ENCODE measurements around the gene FOXN3.

The FOXN3 gene

GRCh38 chr14:89289477-89289876 is 127.6 kb downstream of the FOXN3 start:
- DNase-seq, result no peak
- H3K9me3 ChIP-seq (ENCODE audit: control extremely low read depth in 1 of 5, control insufficient read depth in 4 of 5, insufficient read depth in 2 of 5, low read depth in 1 of 5, low read length in 4 of 5), result no peaks in the 10 kb centered on the region
- CTCF ChIA-PET, result no interaction called here
- peaks cover 2 to 18% (median 13%) of the 10 kb centered on the region in 4 experiments for H3K36me3 ChIP-seq (ENCODE audit: control insufficient read depth in 4 of 4, insufficient read depth in 4 of 4, low read length in 3 of 4)
- no peak overlapping the region for H3K27ac ChIP-seq (ENCODE audit: insufficient read depth in 1 of 2, low read depth in 1 of 2, low read length in 2 of 2, poor library complexity in 1 of 2, severe bottlenecking in 2 of 2)
- peaks cover 0 to 8% (median 3%) of the 10 kb centered on the region in 4 experiments for H3K4me1 ChIP-seq (ENCODE audit: control extremely low read depth in 1 of 4, control insufficient read depth in 4 of 4, insufficient read depth in 4 of 4, low read length in 3 of 4)
- no peaks in the 10 kb centered on the region for H3K27me3 ChIP-seq (replicated peaks in 2 of 5; ENCODE audit: control insufficient read depth in 4 of 5, insufficient read depth in 5 of 5, low read length in 4 of 5)
- POLR2A ChIA-PET, result no interaction called here
- no peak overlapping the region for H3K4me3 ChIP-seq (ENCODE audit: control insufficient read depth in 1 of 7, extremely low read depth in 1 of 7, insufficient read depth in 4 of 7, low read depth in 2 of 7, low read length in 6 of 7)
- 60% methylated on average over 3 of the region's 5 CpGs for WGBS (ENCODE audit: insufficient coverage)

- no peaks in the 10 kb centered on the region for H3K27me3 ChIP-seq (replicated peaks in 2 of 5; ENCODE audit: control insufficient read depth in 4 of 5, insufficient read depth in 5 of 5, low read length in 4 of 5)
- H3K9me3 ChIP-seq (ENCODE audit: control extremely low read depth in 1 of 5, control insufficient read depth in 4 of 5, insufficient read depth in 2 of 5, low read depth in 1 of 5, low read length in 4 of 5), result no peaks in the 10 kb centered on the region
- no peak overlapping the region for H3K4me3 ChIP-seq (ENCODE audit: control insufficient read depth in 1 of 7, extremely low read depth in 1 of 7, insufficient read depth in 4 of 7, low read depth in 2 of 7, low read length in 6 of 7)
- CTCF ChIA-PET, result no interaction called here
- peaks cover 0 to 18% (median 11%) of the 10 kb centered on the region in 4 experiments for H3K36me3 ChIP-seq (ENCODE audit: control insufficient read depth in 4 of 4, insufficient read depth in 4 of 4, low read length in 3 of 4)
- H3K4me1 ChIP-seq (ENCODE audit: control extremely low read depth in 1 of 4, control insufficient read depth in 4 of 4, insufficient read depth in 4 of 4, low read length in 3 of 4), result peaks cover 0 to 3% (median 3%) of the 10 kb centered on the region in 4 experiments
- H3K27ac ChIP-seq (ENCODE audit: insufficient read depth in 1 of 2, low read depth in 1 of 2, low read length in 2 of 2, poor library complexity in 1 of 2, severe bottlenecking in 2 of 2), result no peak overlapping the region
- no peak for DNase-seq
- POLR2A ChIA-PET, result no interaction called here
- WGBS (ENCODE audit: insufficient coverage), result 90% methylated on average over 2 of the region's 3 CpGs
Observed at GRCh38 chr14:89288114-89288513, 128.9 kb downstream of the FOXN3 start.

GRCh38 chr14:89284333-89285058 is 132.5 kb downstream of the FOXN3 start:
- Histone ChIP-seq H3K9me3 (ENCODE audit: control extremely low read depth in 1 of 5, control insufficient read depth in 4 of 5, insufficient read depth in 2 of 5, low read depth in 1 of 5, low read length in 4 of 5) (no peaks in the 10 kb centered on the region), H3K27ac (ENCODE audit: insufficient read depth in 1 of 2, low read depth in 1 of 2, low read length in 2 of 2, poor library complexity in 1 of 2, severe bottlenecking in 2 of 2) (no peak overlapping the region), H3K27me3 (replicated peaks in 2 of 5; ENCODE audit: control insufficient read depth in 4 of 5, insufficient read depth in 5 of 5, low read length in 4 of 5) (no peaks in the 10 kb centered on the region), H3K36me3 (ENCODE audit: control insufficient read depth in 4 of 4, insufficient read depth in 4 of 4, low read length in 3 of 4) (peaks cover 2 to 19% (median 8%) of the 10 kb centered on the region in 4 experiments), H3K4me1 (ENCODE audit: control extremely low read depth in 1 of 4, control insufficient read depth in 4 of 4, insufficient read depth in 4 of 4, low read length in 3 of 4) (peaks cover 0 to 3% (median 1%) of the 10 kb centered on the region in 4 experiments), H3K4me3 (ENCODE audit: control insufficient read depth in 1 of 7, extremely low read depth in 1 of 7, insufficient read depth in 4 of 7, low read depth in 2 of 7, low read length in 6 of 7) (no peak overlapping the region)
- DNase-seq, result no peak
- ChIA-PET POLR2A (interaction anchor here (0.7 kb wide), 1 partner anchor 10 kb away, joined by 3 read pairs; no protein-coding TSS in a partner anchor), CTCF (no interaction called here)
- WGBS (ENCODE audit: insufficient coverage), result 96% methylated on average over 11 of the region's 13 CpGs

GRCh38 chr14:89283327-89284060 is 133.5 kb downstream of the FOXN3 start:
- Histone ChIP-seq H3K27ac (ENCODE audit: insufficient read depth in 1 of 2, low read depth in 1 of 2, low read length in 2 of 2, poor library complexity in 1 of 2, severe bottlenecking in 2 of 2) (no peak overlapping the region), H3K4me3 (ENCODE audit: control insufficient read depth in 1 of 7, extremely low read depth in 1 of 7, insufficient read depth in 4 of 7, low read depth in 2 of 7, low read length in 6 of 7) (no peak overlapping the region), H3K27me3 (replicated peaks in 2 of 5; ENCODE audit: control insufficient read depth in 4 of 5, insufficient read depth in 5 of 5, low read length in 4 of 5) (no peaks in the 10 kb centered on the region), H3K4me1 (ENCODE audit: control extremely low read depth in 1 of 4, control insufficient read depth in 4 of 4, insufficient read depth in 4 of 4, low read length in 3 of 4) (peaks cover 0 to 3% (median 1%) of the 10 kb centered on the region in 4 experiments), H3K9me3 (ENCODE audit: control extremely low read depth in 1 of 5, control insufficient read depth in 4 of 5, insufficient read depth in 2 of 5, low read depth in 1 of 5, low read length in 4 of 5) (no peaks in the 10 kb centered on the region), H3K36me3 (ENCODE audit: control insufficient read depth in 4 of 4, insufficient read depth in 4 of 4, low read length in 3 of 4) (peaks cover 2 to 19% (median 8%) of the 10 kb centered on the region in 4 experiments)
- POLR2A ChIA-PET, result no interaction called here
- CTCF ChIA-PET, result interaction anchor here (1.2 to 1.5 kb wide), 2 partner anchors 35 to 132 kb away, joined by 4 to 5 read pairs; no protein-coding TSS in a partner anchor
- WGBS (ENCODE audit: insufficient coverage), result 90% methylated on average over 2 of the region's 6 CpGs
- no peak for DNase-seq

GRCh38 chr14:89282191-89282590 is 134.8 kb downstream of the FOXN3 start:
- H3K27me3 ChIP-seq (replicated peaks in 2 of 5; ENCODE audit: control insufficient read depth in 4 of 5, insufficient read depth in 5 of 5, low read length in 4 of 5), result no peaks in the 10 kb centered on the region
- peaks cover 0 to under 1% (median 0%) of the 10 kb centered on the region in 4 experiments for H3K4me1 ChIP-seq (ENCODE audit: control extremely low read depth in 1 of 4, control insufficient read depth in 4 of 4, insufficient read depth in 4 of 4, low read length in 3 of 4)
- H3K36me3 ChIP-seq (ENCODE audit: control insufficient read depth in 4 of 4, insufficient read depth in 4 of 4, low read length in 3 of 4), result peaks cover 2 to 19% (median 8%) of the 10 kb centered on the region in 4 experiments
- no peak for DNase-seq
- no peak overlapping the region for H3K27ac ChIP-seq (ENCODE audit: insufficient read depth in 1 of 2, low read depth in 1 of 2, low read length in 2 of 2, poor library complexity in 1 of 2, severe bottlenecking in 2 of 2)
- H3K4me3 ChIP-seq (ENCODE audit: control insufficient read depth in 1 of 7, extremely low read depth in 1 of 7, insufficient read depth in 4 of 7, low read depth in 2 of 7, low read length in 6 of 7), result no peak overlapping the region
- ChIA-PET CTCF (interaction anchor here (0.7 to 1.6 kb wide), 3 partner anchors 9 to 134 kb away, joined by 3 to 5 read pairs (median 4); no protein-coding TSS in a partner anchor), POLR2A (no interaction called here)
- WGBS (ENCODE audit: insufficient coverage), result 95% methylated on average over 2 of the region's 4 CpGs
- no peaks in the 10 kb centered on the region for H3K9me3 ChIP-seq (ENCODE audit: control extremely low read depth in 1 of 5, control insufficient read depth in 4 of 5, insufficient read depth in 2 of 5, low read depth in 1 of 5, low read length in 4 of 5)

- peaks cover 2 to 19% (median 9%) of the 10 kb centered on the region in 4 experiments for H3K36me3 ChIP-seq (ENCODE audit: control insufficient read depth in 4 of 4, insufficient read depth in 4 of 4, low read length in 3 of 4)
- no peak for DNase-seq
- H3K9me3 ChIP-seq (ENCODE audit: control extremely low read depth in 1 of 5, control insufficient read depth in 4 of 5, insufficient read depth in 2 of 5, low read depth in 1 of 5, low read length in 4 of 5), result no peaks in the 10 kb centered on the region
- H3K4me1 ChIP-seq (ENCODE audit: control extremely low read depth in 1 of 4, control insufficient read depth in 4 of 4, insufficient read depth in 4 of 4, low read length in 3 of 4), result peaks cover 2 to 13% (median 8%) of the 10 kb centered on the region in 4 experiments
- ChIA-PET POLR2A (no interaction called here), CTCF (interaction anchor here (1.4 kb wide), 1 partner anchor 36 kb away, joined by 3 read pairs; no protein-coding TSS in a partner anchor)
- no peak overlapping the region for H3K4me3 ChIP-seq (ENCODE audit: control insufficient read depth in 1 of 7, extremely low read depth in 1 of 7, insufficient read depth in 4 of 7, low read depth in 2 of 7, low read length in 6 of 7)
- H3K27ac ChIP-seq (ENCODE audit: insufficient read depth in 1 of 2, low read depth in 1 of 2, low read length in 2 of 2, poor library complexity in 1 of 2, severe bottlenecking in 2 of 2), result no peak overlapping the region
- H3K27me3 ChIP-seq (replicated peaks in 2 of 5; ENCODE audit: control insufficient read depth in 4 of 5, insufficient read depth in 5 of 5, low read length in 4 of 5), result no peaks in the 10 kb centered on the region
- 100% methylated on average over 6 of the region's 10 CpGs for WGBS (ENCODE audit: insufficient coverage)
Observed at GRCh38 chr14:89280600-89280999, 136.4 kb downstream of the FOXN3 start.

All from common myeloid progenitor, CD34-positive (primary cell).